ENCODE measurements around the gene ARAP3. TPM values are rescaled to one million over a fixed set of nuclear protein-coding genes. Genes with fewer than 3 reads are reported as not detected.

ARAP3 gene
- total RNA-seq, 1 donor: 0.27 TPM

GRCh38 chr5:141672841-141673813 is 8.9 kb downstream of the ARAP3 start:
- no peak for DNase-seq (ENCODE audit: low read depth in 2 of 3, low spot score in 2 of 3)

- DNase-seq (ENCODE audit: low read depth in 2 of 3, low spot score in 2 of 3): no peak
Observed at GRCh38 chr5:141672071-141672840, 9.8 kb downstream of the ARAP3 start.

GRCh38 chr5:141669520-141669919 is 12.5 kb downstream of the ARAP3 start:
- DNase-seq (ENCODE audit: low read depth in 2 of 3, low spot score in 2 of 3): no peak

- no peak for DNase-seq (ENCODE audit: low read depth in 2 of 3, low spot score in 2 of 3)
Observed at GRCh38 chr5:141668601-141669265, 13.3 kb downstream of the ARAP3 start.

- DNase-seq (ENCODE audit: low read depth in 2 of 3, low spot score in 2 of 3): no peak
Observed at GRCh38 chr5:141665995-141666940, 15.8 kb downstream of the ARAP3 start.

- peak; percentile 52 to 88 (median 79) for DNase-seq (ENCODE audit: low read depth in 2 of 3, low spot score in 2 of 3)
Observed at GRCh38 chr5:141664733-141665461, 17.1 kb downstream of the ARAP3 start.

GRCh38 chr5:141663506-141663905 is 18.5 kb downstream of the ARAP3 start:
- no peak for DNase-seq (ENCODE audit: low read depth in 2 of 3, low spot score in 2 of 3)

GRCh38 chr5:141662028-141662427 is 20.0 kb downstream of the ARAP3 start:
- DNase-seq (ENCODE audit: low read depth in 2 of 3, low spot score in 2 of 3): no peak

GRCh38 chr5:141657937-141658545 is 24.0 kb downstream of the ARAP3 start:
- no peak for DNase-seq (ENCODE audit: low read depth in 2 of 3, low spot score in 2 of 3)

- no peak for DNase-seq (ENCODE audit: low read depth in 2 of 3, low spot score in 2 of 3)
Observed at GRCh38 chr5:141657404-141657803, 24.6 kb downstream of the ARAP3 start.

- no peak for DNase-seq (ENCODE audit: low read depth in 2 of 3, low spot score in 2 of 3)
Observed at GRCh38 chr5:141656396-141656795, 25.6 kb downstream of the ARAP3 start.

- DNase-seq (ENCODE audit: low read depth in 2 of 3, low spot score in 2 of 3): no peak
Observed at GRCh38 chr5:141655020-141655419, 27.0 kb downstream of the ARAP3 start.

- no peak for DNase-seq (ENCODE audit: low read depth in 2 of 3, low spot score in 2 of 3)
Observed at GRCh38 chr5:141654298-141654697, 27.7 kb downstream of the ARAP3 start.

- no peak for DNase-seq (ENCODE audit: low read depth in 2 of 3, low spot score in 2 of 3)
Observed at GRCh38 chr5:141651728-141652105, 30.3 kb downstream of the ARAP3 start.

GRCh38 chr5:141650851-141651727 is 30.9 kb downstream of the ARAP3 start, which contains the start of gene FCHSD1:
TSS of gene FCHSD1 (minus strand) at chr5:141651418. CDS start at chr5:141651368, 50 bp downstream.
- DNase-seq (ENCODE audit: low read depth in 2 of 3, low spot score in 2 of 3): peak; percentile 56 to 75 (median 72)

GRCh38 chr5:141649972-141650371 is 32.1 kb downstream of the ARAP3 start:
- DNase-seq (ENCODE audit: low read depth in 2 of 3, low spot score in 2 of 3): no peak

GRCh38 chr5:141649056-141649688 is 32.9 kb downstream of the ARAP3 start:
- no peak for DNase-seq (ENCODE audit: low read depth in 2 of 3, low spot score in 2 of 3)
